HCT116 (cell line): ENCODE data around the gene LEFTY2.

Source experiments
- EZH2 ChIP-seq: fragments of 200-600 bp; sonication (generic); IDR thresholded peaks from 2 replicates; pipeline ENCODE4 v1.6.1; 2017; ENCODE audit warnings: antibody characterized with exemption, mixed run types
- ZFX ChIP-seq: fragments of 450-650 bp; IDR thresholded peaks from 2 replicates; pipeline ENCODE4 v1.6.1; 2017

GRCh38 chr1:225903623-225904022, 37.4 kb downstream of the LEFTY2 start:
- TF ChIP-seq EZH2, result no peak
- TF ChIP-seq ZFX, result no peak
